ENCODE measurements around the gene SETD1B. TPM values are rescaled to one million over a fixed set of nuclear protein-coding genes. Genes with fewer than 3 reads are reported as not detected.
"Not testable (repeated sequence)": the region's sequence is repeated elsewhere in the genome, so short reads cannot be mapped to it uniquely, and the experiment has no call there.

The SETD1B gene
- total RNA-seq, 2 experiments from 2014 or later: 8.2 to 8.3 TPM

- H3K36me3 Mint-ChIP-seq (ENCODE audit: low read depth): no peaks in the 10 kb centered on the region
- no peaks in the 10 kb centered on the region for H3K9me3 Mint-ChIP-seq
- DNase-seq: no peak
- no peak overlapping the region for H3K4me3 Mint-ChIP-seq
- intact Hi-C loops (cut with micrococcal nuclease): no loop called here
- H3K4me1 Mint-ChIP-seq (ENCODE audit: low read depth): peaks cover 2% of the 10 kb centered on the region
- no peak overlapping the region for H3K27ac Mint-ChIP-seq
- CTCF ChIA-PET: interaction anchor here (1.3 kb wide), 1 partner anchor 63 kb away, joined by 6 read pairs; no protein-coding TSS in a partner anchor
- H3K27me3 Mint-ChIP-seq (ENCODE audit: low read depth): no peaks in the 10 kb centered on the region
Observed at GRCh38 chr12:121857322-121858246, 53.8 kb downstream of the SETD1B start.

GRCh38 chr12:121858318-121858661 lies 54.5 kb downstream of the SETD1B start:
- H3K27me3 Mint-ChIP-seq (ENCODE audit: low read depth): no peaks in the 10 kb centered on the region
- H3K4me3 Mint-ChIP-seq: no peak overlapping the region
- CTCF ChIA-PET: interaction anchor here (1.3 kb wide), 1 partner anchor 64 kb away, joined by 6 read pairs; no protein-coding TSS in a partner anchor
- H3K36me3 Mint-ChIP-seq (ENCODE audit: low read depth): no peaks in the 10 kb centered on the region
- no peaks in the 10 kb centered on the region for H3K9me3 Mint-ChIP-seq
- peaks cover 2% of the 10 kb centered on the region for H3K4me1 Mint-ChIP-seq (ENCODE audit: low read depth)
- intact Hi-C loops (cut with micrococcal nuclease): no loop called here
- H3K27ac Mint-ChIP-seq: no peak overlapping the region
- no peak for DNase-seq

GRCh38 chr12:121858662-121859572 lies 55.1 kb downstream of the SETD1B start, which contains the start of gene HPD:
Gene HPD, minus strand, starts transcription at chr12:121858859. Its CDS starts 36 bp downstream, at chr12:121858823.
- Mint-ChIP-seq H3K27ac (no peak within 1 kb of the TSS), H3K36me3 (ENCODE audit: low read depth) (no peaks in the 10 kb centered on the region), H3K4me3 (no peak within 1 kb of the TSS), H3K9me3 (no peaks in the 10 kb centered on the region), H3K4me1 (ENCODE audit: low read depth) (peaks cover 2% of the 10 kb centered on the region), H3K27me3 (ENCODE audit: low read depth) (no peaks in the 10 kb centered on the region)
- DNase-seq: no peak
- intact Hi-C loops (cut with micrococcal nuclease): no loop called here
- CTCF ChIA-PET: interaction anchor here (1.3 kb wide), 1 partner anchor 65 kb away, joined by 6 read pairs; no protein-coding TSS in a partner anchor

- CTCF ChIA-PET: no interaction called here
- no peak overlapping the region for H3K4me3 Mint-ChIP-seq
- intact Hi-C loops (cut with micrococcal nuclease): no loop called here
Observed at GRCh38 chr12:121860257-121860656, 56.4 kb downstream of the SETD1B start.

GRCh38 chr12:121860699-121861098 lies 56.9 kb downstream of the SETD1B start:
- intact Hi-C loops (cut with micrococcal nuclease); H3K27ac Mint-ChIP-seq; H3K4me1 Mint-ChIP-seq (ENCODE audit: low read depth); H3K36me3 Mint-ChIP-seq (ENCODE audit: low read depth); DNase-seq; CTCF ChIA-PET; H3K27me3 Mint-ChIP-seq (ENCODE audit: low read depth); H3K9me3 Mint-ChIP-seq; H3K4me3 Mint-ChIP-seq: not testable (repeated sequence)

More at GRCh38 chr12:121860257-121860656, 56.4 kb downstream of the SETD1B start:
- H3K27ac Mint-ChIP-seq: no peak overlapping the region
- H3K9me3 Mint-ChIP-seq: no peaks in the 10 kb centered on the region
- DNase-seq: no peak
- peaks cover 2% of the 10 kb centered on the region for H3K4me1 Mint-ChIP-seq (ENCODE audit: low read depth)
- H3K36me3 Mint-ChIP-seq (ENCODE audit: low read depth): no peaks in the 10 kb centered on the region
- no peaks in the 10 kb centered on the region for H3K27me3 Mint-ChIP-seq (ENCODE audit: low read depth)

- H3K4me3 Mint-ChIP-seq: no peak overlapping the region
- no peak for DNase-seq
- intact Hi-C loops (cut with micrococcal nuclease): no loop called here
- H3K36me3 Mint-ChIP-seq (ENCODE audit: low read depth): no peaks in the 10 kb centered on the region
- peaks cover under 1% of the 10 kb centered on the region for H3K4me1 Mint-ChIP-seq (ENCODE audit: low read depth)
- H3K27ac Mint-ChIP-seq: no peak overlapping the region
- CTCF ChIA-PET: interaction anchor here (0.8 to 1.3 kb wide), 3 partner anchors 26 to 115 kb away, joined by 3 to 7 read pairs (median 6); partner anchors contain the start of gene PSMD9
- H3K27me3 Mint-ChIP-seq (ENCODE audit: low read depth): no peaks in the 10 kb centered on the region
- no peaks in the 10 kb centered on the region for H3K9me3 Mint-ChIP-seq
Observed at GRCh38 chr12:121861636-121862254, 57.9 kb downstream of the SETD1B start.

GRCh38 chr12:121866331-121866730 lies 62.5 kb downstream of the SETD1B start:
- intact Hi-C loops (cut with micrococcal nuclease): no loop called here
- Mint-ChIP-seq H3K27me3 (ENCODE audit: low read depth) (no peaks in the 10 kb centered on the region), H3K9me3 (no peaks in the 10 kb centered on the region), H3K4me3 (no peak overlapping the region), H3K27ac (no peak overlapping the region), H3K4me1 (ENCODE audit: low read depth) (no peaks in the 10 kb centered on the region), H3K36me3 (ENCODE audit: low read depth) (no peaks in the 10 kb centered on the region)
- CTCF ChIA-PET: interaction anchor here (1.2 kb wide), 1 partner anchor 71 kb away, joined by 5 read pairs; no protein-coding TSS in a partner anchor
- DNase-seq: no peak

GRCh38 chr12:121869229-121869628 lies 65.4 kb downstream of the SETD1B start:
- H3K27ac Mint-ChIP-seq; H3K4me1 Mint-ChIP-seq (ENCODE audit: low read depth); H3K9me3 Mint-ChIP-seq; H3K27me3 Mint-ChIP-seq (ENCODE audit: low read depth); H3K36me3 Mint-ChIP-seq (ENCODE audit: low read depth); DNase-seq; intact Hi-C loops (cut with micrococcal nuclease); H3K4me3 Mint-ChIP-seq: not testable (repeated sequence)
- CTCF ChIA-PET: interaction anchor here (0.6 kb wide), 1 partner anchor 72 kb away, joined by 4 read pairs; no protein-coding TSS in a partner anchor

GRCh38 chr12:121871467-121871866 lies 67.7 kb downstream of the SETD1B start:
- DNase-seq: no peak
- H3K27me3 Mint-ChIP-seq (ENCODE audit: low read depth): no peaks in the 10 kb centered on the region
- CTCF ChIA-PET: interaction anchor here (1.6 kb wide), 1 partner anchor 77 kb away, joined by 4 read pairs; no protein-coding TSS in a partner anchor
- intact Hi-C loops (cut with micrococcal nuclease): no loop called here
- H3K4me3 Mint-ChIP-seq: no peak overlapping the region
- H3K36me3 Mint-ChIP-seq (ENCODE audit: low read depth): no peaks in the 10 kb centered on the region
- H3K9me3 Mint-ChIP-seq: no peaks in the 10 kb centered on the region
- peaks cover 3% of the 10 kb centered on the region for H3K4me1 Mint-ChIP-seq (ENCODE audit: low read depth)
- no peak overlapping the region for H3K27ac Mint-ChIP-seq

- Mint-ChIP-seq H3K36me3 (ENCODE audit: low read depth) (no peaks in the 10 kb centered on the region), H3K27me3 (ENCODE audit: low read depth) (no peaks in the 10 kb centered on the region), H3K4me3 (no peak overlapping the region), H3K9me3 (no peaks in the 10 kb centered on the region), H3K27ac (no peak overlapping the region), H3K4me1 (ENCODE audit: low read depth) (peaks cover 3% of the 10 kb centered on the region)
- DNase-seq: peak; percentile 10
- CTCF ChIA-PET: interaction anchor here (1.0 to 1.6 kb wide), 2 partner anchors 15 to 78 kb away, joined by 3 to 4 read pairs; no protein-coding TSS in a partner anchor
- intact Hi-C loops (cut with micrococcal nuclease): no loop called here
Observed at GRCh38 chr12:121872546-121873215, 68.9 kb downstream of the SETD1B start.

- DNase-seq: no peak
- H3K36me3 Mint-ChIP-seq (ENCODE audit: low read depth): no peaks in the 10 kb centered on the region
- no peak overlapping the region for H3K27ac Mint-ChIP-seq
- CTCF ChIA-PET: interaction anchor here (0.7 to 1.6 kb wide), 3 partner anchors 14 to 79 kb away, joined by 3 to 4 read pairs (median 4); partner anchors contain the start of gene PSMD9
- H3K27me3 Mint-ChIP-seq (ENCODE audit: low read depth): no peaks in the 10 kb centered on the region
- H3K4me1 Mint-ChIP-seq (ENCODE audit: low read depth): peaks cover 3% of the 10 kb centered on the region
- H3K9me3 Mint-ChIP-seq: no peaks in the 10 kb centered on the region
- intact Hi-C loops (cut with micrococcal nuclease): no loop called here
- no peak overlapping the region for H3K4me3 Mint-ChIP-seq
Observed at GRCh38 chr12:121873216-121873569, 69.4 kb downstream of the SETD1B start.
